Peyer's patch (tissue), 4 donors: Measurements from ENCODE around the gene BIN2. TPM values are rescaled to one million over a fixed set of nuclear protein-coding genes. Genes with fewer than 3 reads are reported as not detected.

Source experiments
- DNase-seq, 3 donors: peaks; one replicate each; pipeline ENCODE4 v3.0.0-alpha.2; 2017 to 2019
- H3K27ac ChIP-seq, 4 donors: fragments of 200-600 bp; sonication (generic); one replicate each; pipeline ENCODE4 v1.5.1; 2016 to 2019
- H3K27me3 ChIP-seq, 2 donors: fragments of 200-600 bp; sonication (generic); one replicate each; pipeline ENCODE4 v1.5.1; 2019
- H3K36me3 ChIP-seq, 3 donors: fragments of 200-600 bp; sonication (generic); one replicate each; pipeline ENCODE4 v1.5.1; 2016 to 2019
- H3K4me1 ChIP-seq, 4 donors: fragments of 200-600 bp; sonication (generic); one replicate each; pipeline ENCODE4 v1.5.1; 2016 to 2019
- H3K4me3 ChIP-seq, 4 donors: fragments of 200-600 bp; sonication (generic); 1 replicate in 3 of 4; 2 replicates in 1 of 4; pipeline ENCODE4 v1.5.1; 2016 to 2019; ENCODE audit warnings: mild to moderate bottlenecking in 1 of 4
- H3K9me3 ChIP-seq, 4 donors: fragments of 200-600 bp; sonication (generic); one replicate each; pipeline ENCODE4 v1.5.1; 2016 to 2019; ENCODE audit warnings: mild to moderate bottlenecking in 1 of 4
- CTCF ChIP-seq, 6 experiments: fragments of 450-650 bp in 4 of 6; fragments of 200-600 bp in 2 of 6; sonication (generic) in 1 of 6; IDR thresholded peaks; one replicate each; pipeline ENCODE4 v1.5.1; 2017 to 2019; ENCODE audit warnings: antibody characterized with exemption in 6 of 6, mild to moderate bottlenecking in 3 of 6, moderate library complexity in 1 of 6
- POLR2A ChIP-seq, 2 donors: fragments of 450-650 bp; IDR thresholded peaks; one replicate each; pipeline ENCODE4 v1.5.1; 2017; ENCODE audit warnings: antibody characterized with exemption in 2 of 2, mild to moderate bottlenecking in 2 of 2, moderate library complexity in 2 of 2
- total RNA-seq, 4 donors: library from RNA; depleted of rRNA; stranded (reverse); fragments of >200 nt; gene quantifications; one replicate each; pipeline ENCODE4 v1.1.0, GENCODE V29; 2016

Gene BIN2
- total RNA-seq, 4 donors from 2014 or later: 2.3 to 38.0 (median 5.6) TPM

GRCh38 chr12:51361161-51362016 is 37.4 kb upstream of the BIN2 start:
- TF ChIP-seq CTCF (IDR thresholded peaks at IDR 0.05) (no peak), POLR2A (IDR thresholded peaks at IDR 0.05) (no peak)
- Histone ChIP-seq H3K27ac (no peak overlapping the region), H3K36me3 (peaks cover 0 to 26% (median 0%) of the 10 kb centered on the region in 3 donors), H3K4me1 (peaks cover 0 to 4% (median 0%) of the 10 kb centered on the region in 4 donors), H3K27me3 (no peaks in the 10 kb centered on the region), H3K9me3 (no peaks in the 10 kb centered on the region), H3K4me3 (no peak overlapping the region)
- no peak for DNase-seq

DNA sequence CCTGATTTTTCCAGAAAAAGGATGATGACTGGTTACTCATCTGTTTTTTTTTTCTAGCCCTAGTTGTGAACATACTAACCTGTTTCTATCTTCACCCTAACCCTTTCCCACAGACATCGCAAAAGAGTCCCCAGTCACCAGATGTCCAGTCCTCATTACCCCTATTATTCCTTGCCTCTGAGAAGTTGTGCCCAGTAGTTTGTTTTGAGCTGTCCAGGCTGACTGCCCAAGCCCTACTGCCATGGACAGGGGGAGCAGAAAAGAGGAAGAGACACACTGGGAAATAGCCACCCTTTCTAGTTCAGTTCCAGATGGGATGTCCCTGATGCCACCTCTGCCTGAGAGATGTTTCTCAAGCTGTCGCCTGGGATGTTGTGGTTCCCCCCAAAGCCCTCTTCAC is 36.3 kb upstream of the BIN2 start:
- no peak for TF ChIP-seq POLR2A (IDR thresholded peaks at IDR 0.05)
- TF ChIP-seq CTCF (IDR thresholded peaks at IDR 0.05): no peak
- H3K27ac ChIP-seq: no peak overlapping the region
- H3K9me3 ChIP-seq: no peaks in the 10 kb centered on the region
- no peak overlapping the region for H3K4me3 ChIP-seq
- H3K4me1 ChIP-seq: peaks cover 0 to 4% (median 0%) of the 10 kb centered on the region in 4 donors
- H3K36me3 ChIP-seq: peaks cover 0 to 26% (median 0%) of the 10 kb centered on the region in 3 donors
- no peaks in the 10 kb centered on the region for H3K27me3 ChIP-seq
- no peak for DNase-seq

DNA sequence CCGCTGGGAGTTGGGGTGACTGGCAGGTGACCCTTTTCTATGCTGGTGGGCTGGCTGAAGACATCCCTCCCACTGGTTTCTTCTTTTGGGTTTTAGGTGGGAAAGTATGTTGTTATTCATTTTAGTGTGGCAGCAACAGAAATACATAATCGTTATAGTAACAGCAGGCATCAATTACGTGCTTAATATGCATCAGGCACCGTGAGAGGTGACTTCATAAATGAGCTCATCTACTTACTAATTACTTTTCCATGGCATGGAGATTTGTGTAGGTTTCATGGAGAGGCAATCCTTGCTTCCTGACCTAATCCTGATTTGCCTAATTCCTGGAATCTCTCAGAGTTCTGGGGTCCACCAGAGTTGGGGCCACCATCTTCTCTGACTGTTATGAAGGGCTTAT is 35.9 kb upstream of the BIN2 start:
- no peak for TF ChIP-seq CTCF (IDR thresholded peaks at IDR 0.05)
- TF ChIP-seq POLR2A (IDR thresholded peaks at IDR 0.05): no peak
- H3K36me3 ChIP-seq: peaks cover 0 to 26% (median 0%) of the 10 kb centered on the region in 3 donors
- DNase-seq: no peak
- no peaks in the 10 kb centered on the region for H3K27me3 ChIP-seq
- H3K4me3 ChIP-seq: no peak overlapping the region
- peaks cover 0 to 4% (median 0%) of the 10 kb centered on the region in 4 donors for H3K4me1 ChIP-seq
- H3K9me3 ChIP-seq: no peaks in the 10 kb centered on the region
- no peak overlapping the region for H3K27ac ChIP-seq

GRCh38 chr12:51358496-51358895 is 34.5 kb upstream of the BIN2 start:
- TF ChIP-seq POLR2A (IDR thresholded peaks at IDR 0.05): no peak
- TF ChIP-seq CTCF (IDR thresholded peaks at IDR 0.05): no peak
- no peak for DNase-seq
- Histone ChIP-seq H3K4me3 (no peak overlapping the region), H3K4me1 (peaks cover 0 to 4% (median 0%) of the 10 kb centered on the region in 4 donors), H3K9me3 (no peaks in the 10 kb centered on the region), H3K27me3 (no peaks in the 10 kb centered on the region), H3K27ac (no peak overlapping the region), H3K36me3 (peaks cover 0 to 26% (median 0%) of the 10 kb centered on the region in 3 donors)

DNA sequence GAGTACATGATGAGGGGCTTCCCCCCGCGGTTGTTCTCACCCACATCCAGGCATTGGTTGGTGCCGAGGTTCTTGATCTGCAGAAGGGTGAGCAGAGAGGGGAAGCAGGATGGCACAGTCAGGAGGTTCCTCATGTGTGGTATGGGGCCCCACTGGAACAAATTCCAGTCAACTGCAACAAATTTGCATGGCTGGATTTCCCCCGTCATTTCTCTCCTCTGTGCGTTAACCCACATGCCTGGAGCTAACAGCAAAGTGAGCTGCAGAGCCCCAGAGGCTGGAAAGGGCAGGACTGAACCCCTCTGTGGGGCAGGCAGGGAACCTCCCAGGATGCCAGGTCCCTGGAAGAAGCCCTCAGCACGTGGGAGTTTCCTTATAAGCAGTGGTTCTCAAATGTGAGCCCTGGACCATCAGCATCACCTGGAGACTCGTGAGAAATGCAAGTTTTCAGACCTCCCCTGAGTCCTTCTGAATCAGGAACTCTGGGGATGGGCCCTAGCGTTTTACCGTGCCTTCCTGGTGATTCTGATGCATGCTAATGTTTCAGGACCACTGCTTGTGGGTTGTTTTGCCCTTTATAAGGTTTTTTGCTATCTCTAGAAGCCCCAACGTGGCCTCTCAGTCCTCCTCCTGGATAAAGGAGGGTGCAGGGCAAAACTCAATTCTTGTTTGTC is 33.5 kb upstream of the BIN2 start:
- TF ChIP-seq CTCF (IDR thresholded peaks at IDR 0.05) (no peak), POLR2A (IDR thresholded peaks at IDR 0.05) (no peak)
- H3K27me3 ChIP-seq: no peaks in the 10 kb centered on the region
- peaks cover 0 to 4% (median 0%) of the 10 kb centered on the region in 4 donors for H3K4me1 ChIP-seq
- peak in 2 of 3 donors; percentile 44 to 55 for DNase-seq
- no peaks in the 10 kb centered on the region for H3K9me3 ChIP-seq
- no peak overlapping the region for H3K4me3 ChIP-seq
- peaks cover 0 to 26% (median 0%) of the 10 kb centered on the region in 3 donors for H3K36me3 ChIP-seq
- no peak overlapping the region for H3K27ac ChIP-seq
